Cardiac fibroblast (primary cell): Measurements from ENCODE around the gene EVI2B.
"Not testable (repeated sequence)": the region's sequence is repeated elsewhere in the genome, so short reads cannot be mapped to it uniquely, and the experiment has no call there.

Source experiments
- DNase-seq, 2 donors: peaks; one replicate each; pipeline versions ENCODE4 v3.0.0 to v3.0.0-alpha.2; 2010; ENCODE audit warnings: low read depth in 2 of 2
- H3K4me3 ChIP-seq, 2 donors: replicated peaks in 1 of 2; 1 replicate in 1 of 2; 2 replicates in 1 of 2; pipeline ENCODE4 v1.5.1; 2011; ENCODE audit warnings: low read depth in 2 of 2, low read length in 2 of 2, mild to moderate bottlenecking in 2 of 2, moderate library complexity in 1 of 2
- TF ChIP-seq, protein P1 (sequence below): IDR thresholded peaks from one replicate; pipeline ENCODE4 v1.5.1; 2011; ENCODE audit warnings: low read depth, mild to moderate bottlenecking, low read length, inconsistent platforms

The EVI2B gene, protein sequence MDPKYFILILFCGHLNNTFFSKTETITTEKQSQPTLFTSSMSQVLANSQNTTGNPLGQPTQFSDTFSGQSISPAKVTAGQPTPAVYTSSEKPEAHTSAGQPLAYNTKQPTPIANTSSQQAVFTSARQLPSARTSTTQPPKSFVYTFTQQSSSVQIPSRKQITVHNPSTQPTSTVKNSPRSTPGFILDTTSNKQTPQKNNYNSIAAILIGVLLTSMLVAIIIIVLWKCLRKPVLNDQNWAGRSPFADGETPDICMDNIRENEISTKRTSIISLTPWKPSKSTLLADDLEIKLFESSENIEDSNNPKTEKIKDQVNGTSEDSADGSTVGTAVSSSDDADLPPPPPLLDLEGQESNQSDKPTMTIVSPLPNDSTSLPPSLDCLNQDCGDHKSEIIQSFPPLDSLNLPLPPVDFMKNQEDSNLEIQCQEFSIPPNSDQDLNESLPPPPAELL

DNA sequence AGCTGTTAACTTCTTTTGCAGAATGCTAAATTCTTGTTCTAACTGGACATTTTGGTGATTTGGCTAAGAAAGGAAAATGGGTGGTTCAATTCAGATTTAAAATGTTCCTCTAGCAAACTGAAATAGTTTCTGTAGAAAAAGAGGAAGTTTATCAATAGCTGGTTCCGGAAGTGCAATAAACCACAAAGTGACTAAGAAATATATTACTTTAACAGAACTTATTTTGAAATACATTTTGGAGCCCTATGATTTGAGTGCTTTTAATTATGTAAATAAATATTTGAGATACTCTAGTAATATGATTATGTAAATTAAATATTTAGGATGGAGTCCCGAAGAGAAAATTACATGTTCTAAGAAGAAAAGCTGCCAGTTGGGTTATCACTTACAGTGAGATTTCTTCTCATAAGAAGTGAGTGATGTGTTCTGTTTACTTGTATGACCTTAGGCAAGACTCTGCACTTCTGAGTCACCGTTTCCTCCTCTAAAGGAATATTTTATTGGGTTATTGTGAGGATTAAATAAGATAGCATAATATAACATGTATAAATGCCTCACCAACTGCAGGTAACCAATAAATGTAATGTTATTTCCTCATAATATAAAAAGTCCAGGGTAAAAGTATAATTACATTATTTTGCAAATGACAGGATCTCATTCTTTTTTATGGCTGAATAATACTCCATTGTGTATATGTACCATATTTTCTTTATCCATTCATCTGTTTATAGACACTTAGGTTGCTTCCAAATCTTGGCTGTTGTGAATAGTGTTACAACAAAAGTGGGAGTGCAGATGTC, at the start of gene EVI2B:
TSS of gene EVI2B (minus strand) at position 73 of the 800 bp plus-strand sequence. CDS start 8,445 bp downstream, outside the sequence.
- TF ChIP-seq, protein P1, sequence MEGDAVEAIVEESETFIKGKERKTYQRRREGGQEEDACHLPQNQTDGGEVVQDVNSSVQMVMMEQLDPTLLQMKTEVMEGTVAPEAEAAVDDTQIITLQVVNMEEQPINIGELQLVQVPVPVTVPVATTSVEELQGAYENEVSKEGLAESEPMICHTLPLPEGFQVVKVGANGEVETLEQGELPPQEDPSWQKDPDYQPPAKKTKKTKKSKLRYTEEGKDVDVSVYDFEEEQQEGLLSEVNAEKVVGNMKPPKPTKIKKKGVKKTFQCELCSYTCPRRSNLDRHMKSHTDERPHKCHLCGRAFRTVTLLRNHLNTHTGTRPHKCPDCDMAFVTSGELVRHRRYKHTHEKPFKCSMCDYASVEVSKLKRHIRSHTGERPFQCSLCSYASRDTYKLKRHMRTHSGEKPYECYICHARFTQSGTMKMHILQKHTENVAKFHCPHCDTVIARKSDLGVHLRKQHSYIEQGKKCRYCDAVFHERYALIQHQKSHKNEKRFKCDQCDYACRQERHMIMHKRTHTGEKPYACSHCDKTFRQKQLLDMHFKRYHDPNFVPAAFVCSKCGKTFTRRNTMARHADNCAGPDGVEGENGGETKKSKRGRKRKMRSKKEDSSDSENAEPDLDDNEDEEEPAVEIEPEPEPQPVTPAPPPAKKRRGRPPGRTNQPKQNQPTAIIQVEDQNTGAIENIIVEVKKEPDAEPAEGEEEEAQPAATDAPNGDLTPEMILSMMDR: no peak
- DNase-seq: peak; percentile 65 to 85

GRCh38 chr17:31357839-31358394, 44.1 kb upstream of the EVI2B start:
- TF ChIP-seq, protein P1: no peak
- H3K4me3 ChIP-seq: no peak overlapping the region
- peak in 1 of 2 donors; percentile 11 for DNase-seq

More for the DNA sequence above, at the start of gene EVI2B:
- H3K4me3 ChIP-seq: peak within 1 kb of the TSS; percentile 8 to 19

GRCh38 chr17:31357091-31357490, 43.2 kb upstream of the EVI2B start:
- H3K4me3 ChIP-seq: no peak overlapping the region
- TF ChIP-seq, protein P1: no peak
- no peak for DNase-seq

- no peak for DNase-seq
- H3K4me3 ChIP-seq: no peak overlapping the region
- TF ChIP-seq, protein P1: no peak
Measured at GRCh38 chr17:31355935-31356334, 42.1 kb upstream of the EVI2B start.

DNA sequence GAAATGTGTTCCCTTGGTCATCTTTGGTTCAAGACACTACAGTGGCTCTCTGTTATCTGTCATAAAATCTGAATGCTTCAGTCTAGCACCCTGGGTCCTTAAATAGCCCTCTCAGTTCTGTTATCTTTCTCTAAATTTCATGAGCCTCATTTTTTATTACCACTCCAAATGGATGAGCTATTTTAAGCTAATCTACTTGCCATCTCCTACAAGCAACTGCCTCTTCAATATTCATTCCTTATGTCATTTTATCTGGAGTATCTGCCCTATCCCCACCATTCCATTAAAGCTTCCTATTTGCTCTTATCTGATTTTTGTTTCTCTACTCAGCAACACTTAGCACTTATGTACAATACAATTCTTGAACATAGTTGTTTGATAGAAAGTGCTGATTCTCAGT, 35.6 kb upstream of the EVI2B start:
- TF ChIP-seq, protein P1: no peak
- H3K4me3 ChIP-seq: no peak overlapping the region
- DNase-seq: no peak

DNA sequence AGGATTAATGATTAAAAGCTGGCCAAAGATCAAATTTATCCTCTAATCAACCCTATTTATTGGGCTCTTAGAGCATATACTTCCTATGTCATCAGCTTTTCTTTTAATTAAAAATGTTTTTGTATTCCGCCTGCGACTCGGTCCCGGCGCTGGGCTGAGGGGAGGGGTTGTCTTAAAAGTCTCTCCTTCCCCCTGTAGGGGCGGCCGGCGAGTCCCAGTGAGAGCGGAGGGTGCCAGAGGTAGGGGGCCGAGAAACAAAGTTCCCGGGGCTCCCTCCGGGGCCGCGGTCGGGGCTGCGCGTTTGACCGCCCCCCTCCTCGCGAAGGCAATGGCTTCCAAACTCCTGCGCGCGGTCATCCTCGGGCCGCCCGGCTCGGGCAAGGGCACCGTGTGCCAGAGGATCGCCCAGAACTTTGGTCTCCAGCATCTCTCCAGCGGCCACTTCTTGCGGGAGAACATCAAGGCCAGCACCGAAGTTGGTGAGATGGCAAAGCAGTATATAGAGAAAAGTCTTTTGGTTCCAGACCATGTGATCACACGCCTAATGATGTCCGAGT, 31.4 kb upstream of the EVI2B start:
- not testable (repeated sequence) for DNase-seq, H3K4me3 ChIP-seq
